H1 (cell line): ENCODE results near the gene DNER. TPM values are rescaled to one million over a fixed set of nuclear protein-coding genes. Genes with fewer than 3 reads are reported as not detected.

Source experiments
- CTCF ChIA-PET: fragments of 300-600 bp; sonication (Branson Sonifier 250); formaldehyde crosslinking; loops from one replicate; lab custom pipeline; 2021; ENCODE audit not compliant: partially characterized antibody; lab: Charles Lee
- POLR2A ChIA-PET: fragments of 300-600 bp; sonication (Branson Sonifier 250); formaldehyde crosslinking; loops from one replicate; lab custom pipeline; 2021; ENCODE audit warnings: inconsistent platforms; ENCODE audit not compliant: partially characterized antibody; lab: Charles Lee
- DNase-seq, 2 experiments: peaks; one replicate each; pipeline versions ENCODE4 v3.0.0 to v3.0.0-alpha.2; 2010 to 2022; ENCODE audit warnings: low spot score in 2 of 2, low read depth in 1 of 2, mixed read lengths in 1 of 2
- FAIRE-seq: peaks from 2 replicates; lab custom pipeline; 2011; peaks lifted over from hg19 to GRCh38; lab: Jason Lieb, UNC
- H2AFZ ChIP-seq: 2 replicates; pipeline ENCODE4 v1.8.1; 2012; ENCODE audit warnings: low read length, inconsistent platforms
- H2AK5ac ChIP-seq: 2 replicates; pipeline ENCODE4 v1.6.1; 2013; ENCODE audit warnings: low read depth, low read length
- H2BK120ac ChIP-seq: replicated peaks from 2 replicates; pipeline ENCODE3; 2013; ENCODE audit warnings: low read depth, low read length, inconsistent platforms
- H2BK12ac ChIP-seq: 2 replicates; pipeline ENCODE4 v1.6.1; 2013; ENCODE audit warnings: low read depth, low read length
- H2BK15ac ChIP-seq: 2 replicates; pipeline ENCODE4 v1.6.1; 2013; ENCODE audit warnings: low read length
- H2BK20ac ChIP-seq: 2 replicates; pipeline ENCODE4 v1.6.1; 2013; ENCODE audit warnings: low read length
- H2BK5ac ChIP-seq: 2 replicates; pipeline ENCODE4 v1.6.1; 2013; ENCODE audit warnings: low read depth, low read length
- H3K14ac ChIP-seq: 2 replicates; pipeline ENCODE4 v1.6.1; 2013; ENCODE audit warnings: inconsistent platforms; ENCODE audit not compliant: insufficient read length
- H3K18ac ChIP-seq: 2 replicates; pipeline ENCODE4 v1.6.1; 2013; ENCODE audit warnings: low read length; ENCODE audit errors: extremely low read depth
- H3K23ac ChIP-seq: 2 replicates; pipeline ENCODE4 v1.6.1; 2013; ENCODE audit warnings: inconsistent platforms; ENCODE audit not compliant: insufficient read length
- H3K23me2 ChIP-seq: 2 replicates; pipeline ENCODE4 v1.6.1; 2013; ENCODE audit warnings: low read depth, low read length
- H3K27ac ChIP-seq: 2 replicates; pipeline ENCODE4 v1.6.1; 2011; ENCODE audit warnings: low read depth, low read length, inconsistent platforms
- H3K27me3 ChIP-seq, 4 experiments: replicated peaks in 1 of 4; 1 replicate in 1 of 4; 2 replicates in 3 of 4; pipeline versions ENCODE4 v1.6.1 to v1.8.1; 2011 to 2013; ENCODE audit warnings: low read length in 3 of 4, mild to moderate bottlenecking in 3 of 4, inconsistent platforms in 2 of 4, mixed read lengths in 2 of 4, moderate library complexity in 1 of 4; ENCODE audit not compliant: control insufficient read depth in 3 of 4, insufficient read depth in 3 of 4; ENCODE audit errors: extremely low read depth in 1 of 4
- H3K36me3 ChIP-seq, 4 experiments: 2 replicates each; pipeline versions ENCODE4 v1.6.1 to v1.8.1; 2011 to 2013; ENCODE audit warnings: mild to moderate bottlenecking in 4 of 4, low read length in 3 of 4, moderate library complexity in 2 of 4, control low read depth in 1 of 4, inconsistent platforms in 1 of 4; ENCODE audit not compliant: insufficient read depth in 4 of 4, control insufficient read depth in 2 of 4
- H3K4ac ChIP-seq: replicated peaks from 2 replicates; pipeline ENCODE3; 2013; ENCODE audit warnings: low read length, low read depth, mixed read lengths, inconsistent platforms; ENCODE audit not compliant: insufficient read length
- H3K4me1 ChIP-seq, 4 experiments: replicated peaks in 1 of 4; 1 replicate in 1 of 4; 2 replicates in 3 of 4; pipeline versions ENCODE4 v1.6.1 to v1.8.1; 2011 to 2013; ENCODE audit warnings: low read length in 3 of 4, inconsistent platforms in 2 of 4, mixed read lengths in 1 of 4; ENCODE audit not compliant: insufficient read depth in 4 of 4, control insufficient read depth in 3 of 4
- H3K4me2 ChIP-seq, 2 experiments: 2 replicates each; pipeline versions ENCODE4 v1.6.1 to v1.8.1; 2011 to 2013; ENCODE audit warnings: low read depth in 2 of 2, low read length in 2 of 2, control low read depth in 1 of 2, inconsistent platforms in 1 of 2, mild to moderate bottlenecking in 1 of 2; ENCODE audit not compliant: insufficient read depth in 1 of 2
- H3K4me3 ChIP-seq, 4 experiments: fragments of 200-600, 300-600 bp in 1 of 4; sonication (generic), shearing (Covaris generic), sonication (Bioruptor Twin) in 1 of 4; 2 replicates each; pipeline versions ENCODE4 v1.5.1 to v1.8.1; 2011 to 2016; ENCODE audit warnings: low read length in 4 of 4, low read depth in 3 of 4, control low read depth in 2 of 4, inconsistent platforms in 2 of 4, mild to moderate bottlenecking in 2 of 4, mixed read lengths in 1 of 4, moderate library complexity in 1 of 4; ENCODE audit not compliant: insufficient read depth in 2 of 4; ENCODE audit errors: extremely low read depth in 1 of 4
- H3K56ac ChIP-seq: replicated peaks from 2 replicates; pipeline ENCODE3; 2013; ENCODE audit warnings: low read depth, mild to moderate bottlenecking, mixed read lengths, low read length, inconsistent platforms; ENCODE audit not compliant: insufficient read length
- H3K79me1 ChIP-seq: 2 replicates; pipeline ENCODE4 v1.6.1; 2013; ENCODE audit warnings: low read depth, low read length, control low read depth
- H3K79me2 ChIP-seq, 2 experiments: 2 replicates each; pipeline versions ENCODE4 v1.6.1 to v1.8.1; 2012 to 2013; ENCODE audit warnings: low read length in 2 of 2, mild to moderate bottlenecking in 2 of 2, inconsistent platforms in 1 of 2; ENCODE audit not compliant: insufficient read depth in 2 of 2, control insufficient read depth in 1 of 2
- H3K9ac ChIP-seq, 4 experiments: replicated peaks in 1 of 4; 1 replicate in 1 of 4; 2 replicates in 3 of 4; pipeline versions ENCODE4 v1.6.1 to v1.8.1; 2011 to 2013; ENCODE audit warnings: low read depth in 3 of 4, low read length in 3 of 4, control low read depth in 2 of 4, mild to moderate bottlenecking in 2 of 4, moderate library complexity in 2 of 4, inconsistent platforms in 1 of 4; ENCODE audit errors: extremely low read depth in 1 of 4
- H3K9me3 ChIP-seq, 2 experiments: 2 replicates each; pipeline versions ENCODE4 v1.6.1 to v1.8.1; 2012 to 2013; ENCODE audit warnings: mild to moderate bottlenecking in 2 of 2, moderate library complexity in 2 of 2, control low read depth in 1 of 2, inconsistent platforms in 1 of 2, low read depth in 1 of 2, low read length in 1 of 2, mixed read lengths in 1 of 2; ENCODE audit not compliant: insufficient read depth in 2 of 2
- H4K20me1 ChIP-seq, 2 experiments: replicated peaks in 1 of 2; 2 replicates each; pipeline versions ENCODE3 to v1.8.1; 2011 to 2013; ENCODE audit warnings: inconsistent platforms in 2 of 2, low read length in 2 of 2, mild to moderate bottlenecking in 1 of 2; ENCODE audit not compliant: insufficient read depth in 2 of 2, control insufficient read depth in 1 of 2
- H4K5ac ChIP-seq: 2 replicates; pipeline ENCODE4 v1.6.1; 2013; ENCODE audit warnings: low read length, low read depth, mixed read lengths, inconsistent platforms; ENCODE audit not compliant: insufficient read length
- H4K8ac ChIP-seq: 2 replicates; pipeline ENCODE4 v1.8.0; 2013; ENCODE audit warnings: mild to moderate bottlenecking, moderate library complexity, low read length, inconsistent platforms; ENCODE audit not compliant: insufficient read depth; ENCODE audit errors: extremely low read depth
- H4K91ac ChIP-seq: replicated peaks from 2 replicates; pipeline ENCODE3; 2013; ENCODE audit warnings: low read length, mixed read lengths, inconsistent platforms; ENCODE audit not compliant: insufficient read length
- CBX5 ChIP-seq: fragments of 300-800, 300-1000 bp; sonication (generic); IDR thresholded peaks from 2 replicates; pipeline ENCODE4 v1.7.1; 2016; ENCODE audit warnings: antibody characterized with exemption, low read length, low read depth
- CBX8 ChIP-seq: fragments of 300-800, 300-1000 bp; sonication (generic); IDR thresholded peaks from 2 replicates; pipeline ENCODE4 v1.7.1; 2016; ENCODE audit warnings: low read depth, low read length, borderline replicate concordance
- CREB1 ChIP-seq: IDR thresholded peaks from 2 replicates; pipeline ENCODE4 v1.6.1; 2012; ENCODE audit warnings: inconsistent platforms
- CTBP2 ChIP-seq: IDR thresholded peaks from 2 replicates; pipeline ENCODE4 v1.7.0; 2011; ENCODE audit warnings: borderline replicate concordance, mild to moderate bottlenecking, moderate library complexity, mixed read lengths, low read length; ENCODE audit not compliant: insufficient read depth, insufficient read length
- EGR1 ChIP-seq: IDR thresholded peaks from 2 replicates; pipeline ENCODE4 v1.6.1; 2011; ENCODE audit warnings: low read depth, low read length, borderline replicate concordance
- GABPA ChIP-seq: IDR thresholded peaks from 2 replicates; pipeline ENCODE4 v1.6.1; 2011; ENCODE audit warnings: mild to moderate bottlenecking, low read length, moderate library complexity, borderline replicate concordance; ENCODE audit not compliant: insufficient read depth
- NRF1 ChIP-seq: IDR thresholded peaks from 2 replicates; pipeline ENCODE4 v1.6.1; 2011; ENCODE audit warnings: mild to moderate bottlenecking, low read depth, low read length, improper control_type of control experiment
- POLR2AphosphoS5 ChIP-seq: IDR thresholded peaks from 2 replicates; pipeline ENCODE4 v1.6.1; 2011; ENCODE audit warnings: low read depth, low read length
- POU5F1 ChIP-seq: IDR thresholded peaks from 2 replicates; pipeline ENCODE4 v1.6.1; 2011; ENCODE audit warnings: low read depth, mild to moderate bottlenecking, low read length, moderate library complexity
- SIRT6 ChIP-seq: IDR thresholded peaks from one replicate; pipeline ENCODE4 v1.7.1; 2012; ENCODE audit warnings: low read length, inconsistent platforms
- SRF ChIP-seq: IDR thresholded peaks from 2 replicates; pipeline ENCODE4 v1.6.1; 2011; ENCODE audit warnings: mild to moderate bottlenecking, low read depth, low read length, moderate library complexity
- WGBS, 2 experiments: shearing (Covaris generic) in 1 of 2; methylation state at CpG; one replicate each; pipeline versions ENCODE4 v1.1.6 to v1.1.7; 2013 to 2015; ENCODE audit warnings: low lambda C conversion rate in 2 of 2, mixed read lengths in 2 of 2, inconsistent platforms in 1 of 2, low coverage in 1 of 2, missing lambda C conversion rate in 1 of 2; ENCODE audit not compliant: insufficient replicate concordance in 2 of 2, insufficient coverage in 1 of 2, insufficient read length in 1 of 2; ENCODE audit errors: extremely low coverage in 1 of 2, missing lambda C conversion rate in 1 of 2; 5-methylcytosine and 5-hydroxymethylcytosine counted together
- polyA plus RNA-seq, 7 experiments: library from polyadenylated mRNA; depleted of rRNA in 3 of 7; stranded (reverse) in 5 of 7; unstranded in 2 of 7; fragments of >200 nt in 5 of 7; fragments of 200-250 nt in 2 of 7; gene quantifications; 1 replicate in 5 of 7; 2 replicates in 1 of 7; 4 replicates in 1 of 7; pipeline versions ENCODE4 v1.2.1 to v1.2.3, GENCODE V29; 2011 to 2013; ENCODE audit warnings: missing spikeins in 2 of 7, mixed read lengths in 2 of 7
- total RNA-seq: library from RNA; stranded (reverse); fragmentation: NEBNext Ultra II Directional; extraction: Animal tissue kit (Norgen Biotek cat#: 25700); gene quantifications from 2 replicates; pipeline ENCODE4 v1.2.1, GENCODE V29; 2021
- TF ChIP-seq, protein P1 (sequence below): IDR thresholded peaks from 2 replicates; pipeline ENCODE4 v1.6.1; 2012; ENCODE audit warnings: low read length, inconsistent platforms
- TF ChIP-seq, protein P2 (sequence below): IDR thresholded peaks from 2 replicates; pipeline ENCODE4 v1.6.1; 2012; ENCODE audit warnings: inconsistent platforms

Gene DNER
- total and polyA plus RNA-seq, 2 of the 8 experiments (the other 6 are each of a cell fraction or from before 2014, with no cell fraction given) = 6.8 to 16.3 TPM

DNA sequence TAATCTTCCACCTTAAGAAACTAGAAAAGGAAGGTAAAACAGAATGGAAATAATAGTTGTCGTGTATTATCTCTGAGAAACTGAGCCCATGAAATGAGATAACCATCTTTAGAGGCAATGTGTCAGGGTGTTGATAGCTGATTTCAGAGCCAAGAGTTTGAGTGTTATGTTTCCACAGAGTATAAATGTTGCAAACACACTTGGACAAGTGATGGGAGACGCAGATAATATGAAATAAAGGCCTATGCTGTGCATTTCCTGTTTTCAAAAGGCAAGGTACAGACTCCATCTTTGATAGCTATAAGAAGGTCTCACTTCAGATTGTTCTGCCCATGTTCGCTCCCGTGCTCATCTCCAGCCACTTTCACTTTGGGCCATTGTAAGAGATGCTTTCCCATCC is 25.9 kb upstream of the DNER start:
- Histone ChIP-seq H2BK20ac (no peak overlapping the region), H3K4me2 (no peak overlapping the region), H4K8ac (no peak overlapping the region), H2BK120ac (no peak overlapping the region), H2AK5ac (no peak overlapping the region), H3K9ac (no peak overlapping the region), H3K4ac (no peak overlapping the region), H4K20me1 (no peaks in the 10 kb centered on the region), H4K91ac (no peak overlapping the region), H3K4me1 (0 out of 7 replicates have a peak, but pooled peaks cover 0 to 2% (median 0%) of the 10 kb centered on the region in 4 experiments), H3K18ac (no peak overlapping the region), H3K23ac (no peak overlapping the region), H2BK15ac (no peak overlapping the region), H3K36me3 (no peaks in the 10 kb centered on the region; a peak in 1 of 8 replicates), H3K27ac (no peak overlapping the region), H3K56ac (no peak overlapping the region), H2BK12ac (no peak overlapping the region), H3K4me3 (no peak overlapping the region), H2AFZ (no peak overlapping the region), H3K27me3 (no peaks in the 10 kb centered on the region), H3K79me2 (no peaks in the 10 kb centered on the region), H2BK5ac (no peak overlapping the region), H3K23me2 (no peaks in the 10 kb centered on the region), H3K14ac (no peak overlapping the region), H3K79me1 (no peaks in the 10 kb centered on the region), H4K5ac (no peak overlapping the region), H3K9me3 (peaks cover 27 to 29% of the 10 kb centered on the region in 2 experiments)
- POLR2A ChIA-PET = no interaction called here
- CTCF ChIA-PET = no interaction called here
- DNase-seq (no peak), FAIRE-seq (no peak)
- 95% methylated on average over 4 of the region's 4 CpGs; no CpG with 5 or more reads in 1 of the 2 experiments for WGBS, 2 experiments
- no peak for TF ChIP-seq CREB1
- TF ChIP-seq, protein P1, sequence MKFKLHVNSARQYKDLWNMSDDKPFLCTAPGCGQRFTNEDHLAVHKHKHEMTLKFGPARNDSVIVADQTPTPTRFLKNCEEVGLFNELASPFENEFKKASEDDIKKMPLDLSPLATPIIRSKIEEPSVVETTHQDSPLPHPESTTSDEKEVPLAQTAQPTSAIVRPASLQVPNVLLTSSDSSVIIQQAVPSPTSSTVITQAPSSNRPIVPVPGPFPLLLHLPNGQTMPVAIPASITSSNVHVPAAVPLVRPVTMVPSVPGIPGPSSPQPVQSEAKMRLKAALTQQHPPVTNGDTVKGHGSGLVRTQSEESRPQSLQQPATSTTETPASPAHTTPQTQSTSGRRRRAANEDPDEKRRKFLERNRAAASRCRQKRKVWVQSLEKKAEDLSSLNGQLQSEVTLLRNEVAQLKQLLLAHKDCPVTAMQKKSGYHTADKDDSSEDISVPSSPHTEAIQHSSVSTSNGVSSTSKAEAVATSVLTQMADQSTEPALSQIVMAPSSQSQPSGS = no peak
- no peak for TF ChIP-seq CBX5
- TF ChIP-seq POU5F1 = no peak
- no peak for TF ChIP-seq NRF1
- no peak for TF ChIP-seq SRF
- TF ChIP-seq CTBP2 = no peak
- TF ChIP-seq, protein P2, sequence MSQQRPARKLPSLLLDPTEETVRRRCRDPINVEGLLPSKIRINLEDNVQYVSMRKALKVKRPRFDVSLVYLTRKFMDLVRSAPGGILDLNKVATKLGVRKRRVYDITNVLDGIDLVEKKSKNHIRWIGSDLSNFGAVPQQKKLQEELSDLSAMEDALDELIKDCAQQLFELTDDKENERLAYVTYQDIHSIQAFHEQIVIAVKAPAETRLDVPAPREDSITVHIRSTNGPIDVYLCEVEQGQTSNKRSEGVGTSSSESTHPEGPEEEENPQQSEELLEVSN = no peak
- TF ChIP-seq GABPA = no peak
- TF ChIP-seq EGR1 = no peak
- no peak for TF ChIP-seq CBX8
- TF ChIP-seq POLR2AphosphoS5 = no peak
- no peak for TF ChIP-seq SIRT6
